Fibroblast of lung (primary cell): ENCODE data around the gene TSHZ2.

Experiments used
- CTCF ChIP-seq, 2 donors: IDR thresholded peaks in 1 of 2; conservative IDR thresholded peaks in 1 of 2; 1 replicate in 1 of 2; 2 replicates in 1 of 2; pipeline ENCODE4 v1.5.1; 2011 to 2012; ENCODE audit warnings: low read length in 2 of 2, control low read depth in 1 of 2, inconsistent platforms in 1 of 2, low read depth in 1 of 2, mild to moderate bottlenecking in 1 of 2
- EZH2 ChIP-seq: IDR thresholded peaks from 2 replicates; pipeline ENCODE4 v1.5.1; 2012; ENCODE audit warnings: low read length, control low read depth, mild to moderate bottlenecking; ENCODE audit errors: missing control alignments

DNA sequence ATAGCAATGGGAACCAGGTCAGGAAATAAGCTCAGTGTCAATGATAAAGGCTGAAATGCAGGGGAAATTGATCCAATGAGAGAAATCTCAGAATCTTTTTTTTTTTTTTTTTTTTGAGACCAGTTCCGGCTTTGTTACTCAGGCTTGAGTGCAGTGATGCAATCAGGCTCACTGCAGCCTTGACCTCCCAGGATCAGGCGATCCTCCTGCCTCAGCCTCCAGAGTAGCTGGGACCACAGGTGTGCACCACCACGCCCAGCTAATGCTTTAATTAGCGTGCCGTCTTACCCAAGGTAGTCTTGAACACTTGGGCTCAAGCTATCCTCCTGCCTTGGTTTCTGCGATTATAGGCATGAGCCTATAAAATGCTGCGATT is 325.0 kb downstream of the TSHZ2 start:
- no peak for TF ChIP-seq CTCF (conservative IDR thresholded peaks at IDR 0.05 in 1 of 2, IDR thresholded peaks at IDR 0.05 in 1 of 2; ENCODE audit: low read depth in 1 of 2, low read length in 2 of 2)
- no peak for TF ChIP-seq EZH2
